IMR-90 (cell line): Measurements from ENCODE around the gene MAPRE3.

Experiments used
- CEBPB ChIP-seq: IDR thresholded peaks from 2 replicates; pipeline ENCODE4 v1.6.1; 2012; ENCODE audit warnings: low read depth, low read length, improper control_type of control experiment
- CHD1 ChIP-seq: IDR thresholded peaks from 2 replicates; pipeline ENCODE4 v1.6.1; 2012; ENCODE audit warnings: low read depth, low read length, improper control_type of control experiment
- ELK1 ChIP-seq: fragments of 150-350 bp; IDR thresholded peaks from 2 replicates; pipeline ENCODE4 v1.6.1; 2016; ENCODE audit warnings: low read depth, mild to moderate bottlenecking, low read length, moderate library complexity, borderline replicate concordance
- FOS ChIP-seq: fragments of 150-350 bp; IDR thresholded peaks from 2 replicates; pipeline ENCODE4 v1.6.1; 2016; ENCODE audit warnings: low read depth, low read length
- MAFK ChIP-seq: IDR thresholded peaks from 2 replicates; pipeline ENCODE4 v1.6.1; 2012; ENCODE audit warnings: low read depth, low read length, improper control_type of control experiment
- MAZ ChIP-seq: IDR thresholded peaks from 2 replicates; pipeline ENCODE4 v1.6.1; 2012; ENCODE audit warnings: low read depth, mild to moderate bottlenecking, low read length, improper control_type of control experiment, moderate library complexity, borderline replicate concordance
- MXI1 ChIP-seq: IDR thresholded peaks from 2 replicates; pipeline ENCODE4 v1.6.1; 2012; ENCODE audit warnings: low read depth, mild to moderate bottlenecking, low read length, moderate library complexity, borderline replicate concordance
- NFE2L2 ChIP-seq: fragments of 150-350 bp; IDR thresholded peaks from 2 replicates; pipeline ENCODE4 v1.6.1; 2016; ENCODE audit warnings: low read depth, mild to moderate bottlenecking, low read length
- POLR2A ChIP-seq: IDR thresholded peaks from 2 replicates; pipeline ENCODE4 v1.6.1; 2012; ENCODE audit warnings: mild to moderate bottlenecking, low read depth, low read length
- RAD21 ChIP-seq: IDR thresholded peaks from 2 replicates; pipeline ENCODE4 v1.6.1; 2012; ENCODE audit warnings: low read length, improper control_type of control experiment
- RFX5 ChIP-seq: IDR thresholded peaks from 2 replicates; pipeline ENCODE4 v1.8.0; 2012; ENCODE audit warnings: low read depth, mild to moderate bottlenecking, low read length, moderate library complexity
- SMC3 ChIP-seq: fragments of 150-350 bp; IDR thresholded peaks from 2 replicates; pipeline ENCODE4 v1.6.1; 2016; ENCODE audit warnings: low read depth, mild to moderate bottlenecking, antibody characterized with exemption, low read length, moderate library complexity
- USF2 ChIP-seq: fragments of 150-350 bp; IDR thresholded peaks from 2 replicates; pipeline ENCODE4 v1.6.1; 2017; ENCODE audit warnings: mild to moderate bottlenecking, antibody characterized with exemption, low read length, low read depth
- TF ChIP-seq, protein P1 (sequence below): conservative IDR thresholded peaks from 2 replicates; pipeline ENCODE4 v1.5.1; 2012; ENCODE audit warnings: mild to moderate bottlenecking, low read depth, low read length, improper control_type of control experiment

DNA sequence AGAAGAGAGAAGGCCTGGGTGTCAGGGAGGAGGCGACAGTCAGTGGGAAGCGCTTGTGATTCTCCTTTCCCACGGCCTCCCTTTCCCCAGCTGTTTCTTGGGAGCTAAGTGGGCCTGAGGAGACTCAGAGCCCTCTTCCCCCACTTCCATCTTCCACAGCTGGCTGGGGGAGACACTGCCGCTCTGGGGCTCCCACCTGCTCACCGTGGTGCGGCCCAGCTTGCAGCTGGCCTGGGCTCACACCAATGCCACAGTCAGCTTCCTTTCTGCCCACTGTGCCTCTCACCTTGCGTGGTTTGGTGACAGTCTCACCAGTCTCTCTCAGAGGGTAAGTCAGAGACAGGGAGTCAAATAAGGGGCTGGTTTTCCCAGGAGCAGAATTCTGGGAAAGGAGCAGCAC, 69.4 kb downstream of the MAPRE3 start:
- TF ChIP-seq, protein P1, sequence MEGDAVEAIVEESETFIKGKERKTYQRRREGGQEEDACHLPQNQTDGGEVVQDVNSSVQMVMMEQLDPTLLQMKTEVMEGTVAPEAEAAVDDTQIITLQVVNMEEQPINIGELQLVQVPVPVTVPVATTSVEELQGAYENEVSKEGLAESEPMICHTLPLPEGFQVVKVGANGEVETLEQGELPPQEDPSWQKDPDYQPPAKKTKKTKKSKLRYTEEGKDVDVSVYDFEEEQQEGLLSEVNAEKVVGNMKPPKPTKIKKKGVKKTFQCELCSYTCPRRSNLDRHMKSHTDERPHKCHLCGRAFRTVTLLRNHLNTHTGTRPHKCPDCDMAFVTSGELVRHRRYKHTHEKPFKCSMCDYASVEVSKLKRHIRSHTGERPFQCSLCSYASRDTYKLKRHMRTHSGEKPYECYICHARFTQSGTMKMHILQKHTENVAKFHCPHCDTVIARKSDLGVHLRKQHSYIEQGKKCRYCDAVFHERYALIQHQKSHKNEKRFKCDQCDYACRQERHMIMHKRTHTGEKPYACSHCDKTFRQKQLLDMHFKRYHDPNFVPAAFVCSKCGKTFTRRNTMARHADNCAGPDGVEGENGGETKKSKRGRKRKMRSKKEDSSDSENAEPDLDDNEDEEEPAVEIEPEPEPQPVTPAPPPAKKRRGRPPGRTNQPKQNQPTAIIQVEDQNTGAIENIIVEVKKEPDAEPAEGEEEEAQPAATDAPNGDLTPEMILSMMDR, result no peak
- TF ChIP-seq POLR2A, result no peak
- no peak for TF ChIP-seq RAD21
- no peak for TF ChIP-seq MXI1
- no peak for TF ChIP-seq SMC3
- no peak for TF ChIP-seq MAFK
- no peak for TF ChIP-seq CEBPB
- TF ChIP-seq FOS, result no peak
- no peak for TF ChIP-seq USF2
- no peak for TF ChIP-seq MAZ
- TF ChIP-seq ELK1, result no peak
- TF ChIP-seq RFX5, result no peak
- TF ChIP-seq CHD1, result no peak
- TF ChIP-seq NFE2L2, result no peak
